HG02840 (cell line): ENCODE measurements around the gene FGF14.

Experiments used
- ATAC-seq: cut with Tn5 transposase; IDR thresholded peaks from one replicate; pipeline ENCODE4 v1.9.1; 2021; ENCODE audit warnings: mild to moderate bottlenecking, moderate library complexity, moderate number of reproducible peaks; ENCODE audit not compliant: unreplicated experiment, low FRiP score

Gene FGF14

DNA sequence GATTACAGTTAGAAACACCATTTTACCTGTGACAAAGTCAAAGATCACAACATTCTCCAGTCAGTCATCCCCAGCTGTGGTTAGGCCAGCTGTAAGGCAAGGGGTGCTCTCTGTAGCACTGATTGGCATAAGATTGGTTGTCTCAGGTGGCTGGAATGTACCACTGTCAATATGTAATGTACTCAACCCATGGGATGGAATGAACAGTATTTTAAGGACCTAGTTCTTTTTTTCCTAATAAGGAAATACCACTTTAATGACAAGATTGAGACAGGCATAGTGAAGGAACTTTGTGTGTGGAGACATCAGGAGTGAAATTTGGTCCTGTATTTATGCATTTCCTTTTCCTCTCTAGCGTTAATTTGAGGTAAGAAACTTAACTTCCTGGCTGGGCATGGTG, 638.7 kb downstream of the FGF14 start:
- ATAC-seq, result no peak

DNA sequence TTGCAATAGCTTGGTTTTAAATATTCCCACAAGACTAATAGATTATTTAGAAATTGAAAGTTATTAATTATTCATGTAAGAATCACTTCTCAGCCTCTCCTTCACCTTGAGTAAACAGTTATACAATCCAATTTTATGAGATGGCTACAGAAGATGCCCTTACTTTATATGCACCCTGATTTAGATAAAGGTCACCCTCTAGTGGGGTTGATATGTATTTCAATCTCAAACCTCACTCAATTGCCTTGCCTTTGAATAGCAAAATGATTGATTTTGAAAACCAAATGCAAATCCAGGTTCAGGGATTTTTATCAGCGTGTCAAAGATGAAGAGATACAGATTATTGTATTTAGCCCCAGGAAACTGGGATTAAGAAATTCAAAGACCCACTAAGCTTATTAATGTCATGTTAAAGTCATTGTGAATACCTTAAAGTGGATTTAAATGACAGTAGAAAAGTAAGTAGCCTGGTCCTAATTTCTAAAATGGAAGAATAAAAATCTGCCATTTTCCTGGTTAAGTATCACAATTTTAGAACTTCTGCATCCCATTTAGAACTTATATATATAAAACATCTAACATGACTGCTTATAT, 644.3 kb downstream of the FGF14 start:
- peak; percentile 70 for ATAC-seq

DNA sequence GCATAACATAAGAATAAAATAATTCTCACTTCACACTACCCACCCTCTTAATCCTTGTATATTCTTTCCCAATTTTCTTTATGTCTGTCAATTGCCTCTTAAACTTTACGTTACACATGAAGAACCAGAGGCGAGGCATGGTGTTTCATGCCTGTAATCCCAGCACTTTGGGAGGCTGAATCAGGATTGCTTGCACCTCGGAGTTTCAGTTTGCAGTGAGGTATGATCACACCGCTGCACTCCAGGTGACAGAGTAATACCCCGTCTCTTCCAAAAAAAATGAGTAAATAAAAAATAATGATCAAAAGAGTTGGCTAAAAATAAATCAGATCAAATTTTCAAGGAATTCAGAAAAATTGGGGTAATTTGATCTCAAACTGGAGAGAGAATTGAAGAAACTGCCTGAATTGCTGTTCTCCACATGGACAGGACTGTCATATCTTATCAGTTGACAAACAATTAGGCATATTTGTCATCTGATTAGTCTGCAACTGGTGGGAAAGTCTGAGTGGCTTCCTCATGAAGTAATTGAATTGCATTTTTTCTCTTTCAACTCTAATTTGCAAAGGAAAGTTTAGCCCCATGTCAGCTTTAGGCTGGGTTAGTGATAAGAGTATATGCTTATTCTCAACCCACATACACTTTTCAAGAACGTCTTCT, 646.5 kb downstream of the FGF14 start:
- no peak for ATAC-seq

DNA sequence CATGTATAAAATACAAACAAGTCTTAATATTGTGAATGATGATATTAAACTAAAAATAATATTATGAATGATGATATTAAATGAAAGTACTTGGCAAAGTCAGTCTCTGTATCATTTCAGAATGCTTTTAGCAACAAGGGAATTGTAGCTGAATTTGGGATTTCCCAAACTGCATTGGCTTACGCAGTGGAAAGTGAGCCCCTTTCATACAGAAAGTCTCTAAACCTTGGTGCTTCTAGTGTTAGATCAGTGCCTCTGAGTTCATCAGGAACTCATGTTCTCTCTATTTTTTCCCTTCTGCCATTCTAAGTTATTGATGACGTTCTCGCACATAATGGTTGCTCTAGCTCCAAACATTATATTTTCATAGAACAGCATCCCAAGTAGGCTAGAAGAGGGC, 649.4 kb downstream of the FGF14 start:
- ATAC-seq, result no peak

DNA sequence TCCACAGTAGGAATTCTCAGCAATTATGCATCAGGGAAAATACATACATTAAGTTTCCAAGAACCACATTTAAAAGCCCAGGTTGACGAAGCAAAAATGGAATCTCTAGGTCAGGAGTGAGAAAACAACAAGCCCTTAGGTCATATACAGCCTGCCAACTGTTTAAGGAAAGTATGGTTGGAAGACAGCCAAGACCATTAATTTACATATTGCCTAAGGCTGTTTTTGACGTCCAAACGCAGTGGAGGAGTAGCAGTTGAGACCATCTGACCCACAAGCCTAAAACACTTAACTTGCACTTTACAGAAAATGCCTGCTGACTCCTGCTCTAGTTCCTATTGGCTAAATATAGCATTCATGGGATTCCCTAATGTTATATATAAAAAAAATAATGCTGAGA, 650.4 kb downstream of the FGF14 start:
- peak; percentile 51 for ATAC-seq

DNA sequence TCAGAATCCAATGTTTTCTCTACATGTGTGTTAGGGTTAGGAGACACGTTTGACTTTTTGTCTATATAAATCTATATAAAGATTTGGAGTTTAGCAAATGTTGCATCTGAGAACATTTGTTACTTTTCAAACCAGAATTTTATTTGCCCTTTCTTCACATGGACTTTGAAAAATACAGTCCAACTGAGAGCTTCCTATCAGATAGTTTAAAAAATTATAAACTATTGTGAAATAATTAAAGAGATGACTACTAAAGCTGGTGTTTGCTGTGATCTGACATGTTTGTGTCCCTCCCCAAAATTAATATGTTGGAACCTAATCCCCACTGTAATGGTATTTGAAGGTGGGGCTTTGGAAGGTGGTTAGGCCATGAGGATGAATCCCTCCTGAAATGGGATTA, 652.3 kb downstream of the FGF14 start:
- ATAC-seq, result no peak

DNA sequence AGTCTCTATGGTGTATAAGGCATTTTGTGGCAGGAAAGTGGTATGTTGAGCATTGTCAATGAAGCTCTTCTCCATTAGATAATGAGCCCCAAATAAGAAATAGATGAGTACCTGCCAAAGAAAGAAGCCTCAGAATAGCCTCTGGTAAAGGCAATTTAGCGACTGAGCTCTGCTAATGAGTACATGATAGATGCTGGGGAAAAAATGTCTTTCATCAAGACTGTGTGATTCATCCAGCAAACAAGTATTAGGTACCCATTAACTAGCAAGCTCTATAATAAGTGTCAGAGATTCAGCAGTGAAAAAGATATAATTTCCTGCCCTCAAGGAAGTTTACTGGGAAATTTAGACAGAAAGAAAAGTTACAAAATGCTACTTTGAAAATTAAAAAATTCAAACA, 654.8 kb downstream of the FGF14 start:
- ATAC-seq, result no peak

DNA sequence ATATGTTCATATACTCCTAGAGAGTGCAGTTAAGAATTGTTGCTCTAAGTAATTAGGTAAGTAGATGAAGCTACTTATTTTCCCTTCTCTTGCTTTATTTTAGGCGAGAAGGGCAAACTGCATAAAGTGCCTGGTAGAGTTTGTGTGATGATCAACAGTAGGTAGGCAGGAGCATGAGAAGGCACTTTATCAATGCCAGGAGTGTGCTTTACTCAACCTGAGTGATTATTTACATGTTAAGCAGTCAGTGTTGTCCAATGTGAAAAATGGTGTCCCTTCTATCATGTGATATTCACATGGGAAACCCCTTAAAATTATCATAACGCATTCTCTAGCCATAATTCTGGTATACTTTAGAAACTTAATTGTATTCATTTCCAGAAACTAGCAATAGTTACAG, 655.3 kb downstream of the FGF14 start:
- ATAC-seq, result no peak

DNA sequence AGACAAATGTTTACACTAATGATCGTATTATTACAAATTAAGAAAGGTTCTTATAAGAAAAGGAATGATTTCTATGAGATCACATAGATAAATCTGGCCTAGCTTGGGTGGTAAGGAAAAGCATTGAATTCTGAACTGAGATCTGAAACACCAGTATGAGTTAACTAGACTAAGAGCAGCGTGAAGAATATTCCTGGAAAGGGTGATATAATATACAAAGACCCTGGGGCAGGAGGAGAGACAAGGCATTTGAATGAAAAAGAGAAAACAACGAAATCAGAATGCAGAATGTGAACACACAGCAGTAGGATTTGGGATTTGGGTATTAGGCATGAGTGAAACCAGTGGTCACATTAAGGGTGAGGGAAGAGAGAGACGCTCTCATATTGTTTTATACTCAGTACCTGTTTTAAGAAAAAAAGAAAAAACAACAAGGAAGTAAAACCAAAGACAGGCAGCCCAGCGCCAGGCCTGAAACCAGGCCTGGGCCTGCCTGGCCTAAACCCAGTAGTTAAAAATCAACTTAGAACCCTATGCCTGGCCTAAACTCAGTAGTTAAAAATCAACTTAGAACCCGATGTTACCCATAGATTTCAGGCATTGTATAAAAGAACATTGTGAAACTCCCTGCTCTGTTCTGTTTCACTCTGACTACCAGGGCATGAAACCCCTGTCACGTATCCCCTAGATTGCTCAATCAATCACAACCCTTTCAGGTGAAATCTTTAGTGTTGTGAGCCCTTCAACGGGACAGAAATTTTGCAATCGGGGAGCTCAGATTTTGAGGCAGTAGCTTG, 662.3 kb downstream of the FGF14 start:
- ATAC-seq, result peak; percentile 96

DNA sequence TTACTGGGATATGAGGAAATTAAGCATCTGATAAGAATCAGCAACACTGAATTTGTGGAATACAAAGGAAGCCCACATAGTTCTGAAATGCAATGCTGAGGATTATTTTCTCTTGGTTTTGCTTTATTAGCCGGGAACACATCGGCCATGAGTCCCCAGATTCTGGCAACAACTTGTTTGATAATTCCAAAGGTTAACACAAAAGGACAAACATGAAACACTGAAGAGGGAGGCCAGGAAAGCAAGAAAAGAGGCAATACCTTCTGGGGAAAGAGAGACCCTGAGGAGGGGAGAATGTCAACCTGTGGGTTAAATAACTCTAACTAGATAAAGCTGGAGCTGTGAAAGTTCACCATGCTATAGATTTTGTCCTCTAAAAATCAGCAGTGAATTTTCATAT, 663.5 kb downstream of the FGF14 start:
- no peak for ATAC-seq

DNA sequence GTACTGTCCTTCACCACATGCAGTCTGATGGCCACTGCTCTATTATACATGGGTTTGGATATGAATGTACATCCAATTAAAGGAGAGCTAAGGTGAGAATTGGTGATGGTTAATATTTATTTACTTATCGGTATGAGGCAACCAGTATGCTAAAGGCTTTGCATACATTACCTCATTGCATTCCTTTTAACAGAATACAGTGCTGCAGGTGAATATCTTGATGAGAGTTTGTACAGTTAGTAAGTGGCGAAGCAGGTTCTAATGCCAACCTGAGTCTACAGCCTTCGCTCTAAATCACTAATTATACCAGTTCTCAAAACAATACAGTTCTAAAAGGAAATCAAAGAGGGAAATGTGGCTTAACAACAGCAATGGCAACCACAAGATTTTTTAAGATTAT, 665.3 kb downstream of the FGF14 start:
- no peak for ATAC-seq

DNA sequence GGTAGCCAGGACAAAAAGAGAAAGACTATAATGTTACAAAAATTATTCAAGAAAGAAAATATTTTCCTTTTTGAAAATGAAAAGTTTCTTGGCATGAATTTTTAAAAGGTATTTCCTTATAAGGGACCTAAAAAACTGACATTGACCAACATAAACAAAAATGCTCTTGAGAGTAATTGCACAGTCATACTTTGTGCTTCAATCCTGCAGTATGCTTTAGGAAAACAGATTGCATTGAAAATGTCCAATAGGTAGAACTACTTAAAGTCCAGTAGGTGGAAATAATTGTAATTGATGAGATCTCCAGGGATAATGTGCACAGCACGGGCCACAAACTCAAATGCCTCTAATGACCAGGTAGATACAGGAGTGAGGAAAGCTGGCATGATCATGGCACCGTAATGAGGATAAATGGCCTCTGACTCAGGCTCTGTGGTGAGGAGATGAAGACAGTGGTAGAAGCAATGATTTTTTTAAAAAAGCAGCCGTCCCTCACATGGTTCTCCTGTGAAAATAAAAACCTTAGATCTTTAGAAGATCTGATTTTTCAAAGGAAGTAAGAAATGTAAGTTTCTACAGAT, 671.3 kb downstream of the FGF14 start:
- ATAC-seq, result no peak

DNA sequence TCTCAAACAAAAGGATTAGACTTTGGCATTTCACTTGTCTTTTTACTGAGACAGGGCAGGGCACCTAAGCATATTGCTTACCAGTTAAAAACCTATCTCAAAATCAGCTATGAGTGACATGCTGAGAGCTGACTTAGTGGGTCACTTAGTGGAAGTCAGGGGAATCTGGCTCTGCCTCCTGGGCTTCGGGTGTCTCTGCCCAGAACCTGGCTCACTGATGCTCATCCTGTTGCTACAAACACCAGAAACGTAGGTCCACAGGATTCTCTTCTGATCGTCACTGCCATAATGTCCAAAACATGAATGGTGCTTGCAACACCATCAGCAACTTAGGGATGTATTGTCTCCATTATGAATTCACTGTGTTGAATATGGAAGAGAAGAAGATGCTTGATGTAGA, 673.2 kb downstream of the FGF14 start:
- no peak for ATAC-seq

DNA sequence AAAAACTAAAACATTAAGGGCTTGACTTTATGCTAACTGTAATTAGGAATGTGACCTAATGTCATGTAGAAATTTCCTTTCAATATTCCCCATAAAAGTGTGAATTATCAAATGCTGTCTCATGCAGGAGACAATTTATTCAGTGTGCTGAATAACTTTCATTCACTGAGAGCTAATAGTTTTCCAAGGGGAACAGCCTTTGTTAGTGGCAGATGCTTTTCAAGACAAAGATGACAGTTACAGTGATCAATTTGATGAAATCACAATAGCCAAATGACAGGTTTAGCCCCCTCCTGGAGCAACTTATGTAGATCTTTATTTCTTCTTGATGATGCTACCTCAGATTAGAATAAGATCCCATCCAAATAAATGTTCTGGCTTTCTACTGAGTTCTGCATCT, 673.8 kb downstream of the FGF14 start:
- no peak for ATAC-seq

DNA sequence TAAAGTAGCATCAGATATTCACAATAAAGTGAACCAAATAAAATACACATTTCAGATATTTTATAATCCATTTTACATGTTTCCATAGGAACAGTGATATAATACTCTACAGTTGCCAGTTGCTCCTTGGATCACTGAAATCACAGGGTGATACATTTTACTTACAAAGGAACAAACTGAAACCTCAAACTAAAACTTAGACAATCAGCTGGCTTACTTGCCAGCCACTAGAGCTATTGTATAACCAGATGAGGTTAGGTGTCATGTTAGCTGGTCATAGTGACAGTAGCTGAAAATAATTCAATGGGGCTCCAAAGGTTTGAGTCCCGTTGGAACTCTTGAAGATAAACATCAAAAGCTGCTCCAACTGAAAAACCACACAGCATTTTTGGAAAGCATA, 674.7 kb downstream of the FGF14 start:
- no peak for ATAC-seq

DNA sequence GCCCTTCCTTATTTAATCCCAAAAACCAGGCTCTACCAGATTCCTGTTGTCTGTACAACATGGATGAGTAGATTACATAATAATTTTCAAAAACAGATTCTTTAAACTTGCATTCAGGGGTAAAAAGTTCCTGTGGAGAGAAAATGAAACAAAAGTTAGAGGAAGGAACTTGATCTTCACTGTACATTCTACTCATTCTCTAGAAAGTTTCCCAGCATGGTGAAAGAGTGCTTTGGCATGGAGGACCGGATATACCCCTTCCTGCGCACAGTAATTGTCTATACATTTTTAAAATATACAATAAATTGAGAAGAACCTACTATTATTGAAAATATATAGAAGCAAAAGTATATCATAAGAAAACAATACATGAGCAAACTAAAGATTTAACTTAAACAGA, 675.2 kb downstream of the FGF14 start:
- no peak for ATAC-seq

DNA sequence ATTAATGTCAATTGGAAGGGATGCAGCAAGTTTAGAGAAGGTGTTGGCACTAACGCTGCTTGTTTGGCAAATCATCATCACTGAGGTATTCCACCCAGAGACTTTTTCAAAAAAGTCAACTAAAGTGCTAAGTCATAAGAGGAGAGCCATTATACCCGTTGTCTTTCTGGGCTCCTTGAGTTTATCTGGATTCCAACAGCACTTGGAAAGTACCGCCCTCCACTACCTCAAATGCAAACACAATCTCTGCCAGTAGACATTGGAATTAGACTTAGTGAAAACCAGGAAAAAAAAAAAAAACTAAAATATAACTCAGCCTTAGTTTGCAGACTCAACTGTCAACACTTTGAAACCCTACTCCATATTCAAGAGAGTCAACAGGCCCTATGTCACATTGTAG, 683.4 kb downstream of the FGF14 start:
- no peak for ATAC-seq

DNA sequence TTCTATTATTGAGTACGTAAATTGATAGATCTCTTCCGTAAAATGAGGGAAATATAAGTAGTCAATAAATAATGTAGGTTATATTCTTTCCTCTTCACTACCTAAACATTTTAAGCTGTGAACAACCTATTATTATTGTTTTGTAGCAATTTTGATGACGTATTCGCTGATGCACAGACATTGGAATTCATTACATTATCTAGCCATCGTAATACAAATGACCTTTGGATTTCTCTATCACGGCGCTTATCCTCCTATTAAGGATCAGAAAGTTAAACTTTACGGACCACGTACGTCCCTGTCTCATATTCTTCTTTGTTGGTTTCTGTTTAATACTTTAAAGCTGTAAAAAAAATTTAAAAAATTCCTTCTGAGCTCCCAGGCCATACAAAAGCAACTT, 684.5 kb downstream of the FGF14 start:
- no peak for ATAC-seq

DNA sequence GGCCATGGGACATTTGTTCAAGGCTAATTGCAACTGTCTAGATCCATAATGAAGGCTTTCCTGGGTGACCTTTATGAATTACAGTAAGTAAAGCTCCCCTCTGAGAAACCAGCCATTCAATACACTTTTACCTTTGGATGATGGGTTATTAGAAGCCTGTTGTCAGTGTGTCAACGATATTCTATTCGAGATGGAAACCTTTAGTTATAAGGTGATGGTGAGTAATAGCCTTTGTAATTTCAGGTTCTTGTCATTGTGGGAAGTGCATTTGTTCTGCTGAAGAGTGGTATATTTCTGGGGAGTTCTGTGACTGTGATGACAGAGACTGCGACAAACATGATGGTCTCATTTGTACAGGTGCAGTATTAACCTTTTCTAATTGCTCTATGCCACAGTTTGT, 687.7 kb downstream of the FGF14 start:
- ATAC-seq, result no peak

DNA sequence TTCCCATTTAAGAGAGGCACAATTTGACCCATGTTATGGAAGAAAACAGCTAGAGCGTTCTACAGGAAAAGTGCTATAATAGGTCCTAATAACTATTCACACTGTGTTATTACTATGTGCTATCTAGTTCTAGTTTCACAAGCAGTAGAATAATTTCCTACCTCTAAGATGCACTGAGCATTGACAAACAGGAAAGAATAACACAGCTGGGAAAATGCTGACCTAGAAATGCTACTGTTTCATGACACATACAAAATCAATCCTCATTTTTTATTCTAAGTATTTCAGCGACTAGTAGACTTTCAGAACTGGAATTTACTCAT, 689.9 kb downstream of the FGF14 start:
- no peak for ATAC-seq

DNA sequence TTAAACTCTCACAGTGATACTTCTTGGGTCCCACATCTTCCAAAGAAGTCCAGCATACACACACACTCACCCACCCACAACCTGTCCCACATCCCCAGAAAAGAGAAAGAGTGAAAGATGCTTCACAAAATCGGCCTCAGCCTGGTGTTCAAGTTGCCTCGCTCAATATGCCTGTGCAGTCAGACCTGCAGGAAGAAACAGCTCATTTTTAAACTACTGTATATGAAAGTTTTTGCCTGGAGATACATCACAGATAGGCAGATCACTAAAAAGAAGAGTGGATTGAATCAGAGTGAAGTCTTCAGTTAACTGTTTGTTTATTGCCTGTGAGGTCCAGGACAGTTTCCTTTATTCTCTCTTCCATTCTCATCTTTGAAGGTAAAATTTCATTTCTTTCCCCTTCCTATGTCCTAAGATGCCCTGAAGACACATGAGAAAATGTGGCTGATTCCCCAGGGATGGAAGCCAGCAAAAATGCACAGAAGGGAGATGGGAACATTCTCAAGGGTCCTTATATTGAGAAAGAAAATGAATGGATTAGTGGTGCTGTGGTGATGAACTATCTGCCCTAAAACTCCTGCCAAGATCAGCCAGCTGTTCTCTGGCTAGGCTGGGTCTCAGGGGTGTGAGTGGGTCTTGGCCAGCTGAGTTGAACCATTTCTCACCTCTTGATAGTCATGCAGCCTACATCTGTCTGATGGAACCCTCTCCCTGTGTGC, 690.4 kb downstream of the FGF14 start:
- ATAC-seq, result no peak
